Type B pancreatic cell (in vitro differentiated cells): ENCODE results near the gene CHST4. TPM values are rescaled to one million over a fixed set of nuclear protein-coding genes. Genes with fewer than 3 reads are reported as not detected.

ENCODE experiments used
- DNase-seq: peaks from one replicate; pipeline ENCODE4 v3.0.0; 2021; ENCODE audit warnings: mixed read lengths; ENCODE audit not compliant: unreplicated experiment; ENCODE audit errors: extremely low spot score
- H3K27ac Mint-ChIP-seq: 2 replicates; pipeline ENCODE4 v1.8.0; 2021; ENCODE audit warnings: mild to moderate bottlenecking, mixed read lengths
- H3K27me3 Mint-ChIP-seq: 2 replicates; pipeline ENCODE4 v1.8.0; 2021; ENCODE audit warnings: mixed read lengths
- H3K36me3 Mint-ChIP-seq: 2 replicates; pipeline ENCODE4 v1.8.0; 2021; ENCODE audit warnings: mixed read lengths
- H3K4me1 Mint-ChIP-seq: one replicate; pipeline ENCODE4 v1.8.0; 2021; ENCODE audit warnings: mixed read lengths; ENCODE audit not compliant: unreplicated experiment
- H3K4me3 Mint-ChIP-seq: 2 replicates; pipeline ENCODE4 v1.8.0; 2021; ENCODE audit warnings: mild to moderate bottlenecking, mixed read lengths
- H3K9me3 Mint-ChIP-seq: 2 replicates; pipeline ENCODE4 v1.8.0; 2021; ENCODE audit warnings: mixed read lengths
- CTCF ChIP-seq: fragments of 200-600 bp; sonication (generic); conservative IDR thresholded peaks from 2 replicates; pipeline ENCODE4 v1.5.0; 2021; ENCODE audit warnings: antibody characterized with exemption, mild to moderate bottlenecking
- total RNA-seq: library from RNA; stranded (reverse); gene quantifications from 2 replicates; pipeline ENCODE4 v1.2.1, GENCODE V29; 2021; ENCODE audit warnings: low replicate concordance

The CHST4 gene
- total RNA-seq, 1 donor from 2014 or later: not detected

- Mint-ChIP-seq H3K27ac (no peak overlapping the region), H3K9me3 (no peaks in the 10 kb centered on the region), H3K36me3 (no peaks in the 10 kb centered on the region), H3K27me3 (peaks cover 39% of the 10 kb centered on the region), H3K4me1 (peaks cover 21% of the 10 kb centered on the region), H3K4me3 (no peak overlapping the region)
- no peak for DNase-seq
- no peak for TF ChIP-seq CTCF
Measured at GRCh38 chr16:71524566-71525553, 1.4 kb upstream of the CHST4 start.

- H3K4me3 Mint-ChIP-seq: no peak overlapping the region
- peaks cover 33% of the 10 kb centered on the region for H3K27me3 Mint-ChIP-seq
Measured at GRCh38 chr16:71528257-71528656, 2.0 kb downstream of the CHST4 start.

GRCh38 chr16:71528863-71529262 lies 2.6 kb downstream of the CHST4 start:
- no peak for DNase-seq
- Mint-ChIP-seq H3K27ac (no peak overlapping the region), H3K4me3 (no peak overlapping the region), H3K9me3 (no peaks in the 10 kb centered on the region), H3K4me1 (peaks cover 21% of the 10 kb centered on the region), H3K27me3 (peaks cover 27% of the 10 kb centered on the region), H3K36me3 (no peaks in the 10 kb centered on the region)
- no peak for TF ChIP-seq CTCF

More at GRCh38 chr16:71528257-71528656, 2.0 kb downstream of the CHST4 start:
- DNase-seq: no peak
- H3K27ac Mint-ChIP-seq: no peak overlapping the region
- peaks cover 21% of the 10 kb centered on the region for H3K4me1 Mint-ChIP-seq
- H3K9me3 Mint-ChIP-seq: no peaks in the 10 kb centered on the region
- H3K36me3 Mint-ChIP-seq: no peaks in the 10 kb centered on the region
- no peak for TF ChIP-seq CTCF

GRCh38 chr16:71532366-71532765 lies 6.1 kb downstream of the CHST4 start:
- Mint-ChIP-seq H3K4me3 (no peak overlapping the region), H3K4me1 (no peaks in the 10 kb centered on the region), H3K9me3 (no peaks in the 10 kb centered on the region), H3K27me3 (peaks cover 9% of the 10 kb centered on the region), H3K27ac (no peak overlapping the region), H3K36me3 (no peaks in the 10 kb centered on the region)
- no peak for DNase-seq
- TF ChIP-seq CTCF: no peak

GRCh38 chr16:71536752-71537499 lies 10.7 kb downstream of the CHST4 start:
- H3K9me3 Mint-ChIP-seq: no peaks in the 10 kb centered on the region
- H3K4me3 Mint-ChIP-seq: no peak overlapping the region
- H3K27me3 Mint-ChIP-seq: peaks cover 3% of the 10 kb centered on the region
- H3K27ac Mint-ChIP-seq: no peak overlapping the region
- H3K4me1 Mint-ChIP-seq: no peaks in the 10 kb centered on the region
- TF ChIP-seq CTCF: no peak
- no peak for DNase-seq
- no peaks in the 10 kb centered on the region for H3K36me3 Mint-ChIP-seq
